Measurements from ENCODE around the gene TRUB1. TPM values are rescaled to one million over a fixed set of nuclear protein-coding genes. Genes with fewer than 3 reads are reported as not detected.

Gene TRUB1
- total RNA-seq, 4 donors from 2014 or later, result 8.6 to 11.6 (median 10.0) TPM

GRCh38 chr10:115024371-115024770 is 86.4 kb downstream of the TRUB1 start:
- Histone ChIP-seq H3K4me3 (no peak overlapping the region), H3K27me3 (no peaks in the 10 kb centered on the region), H3K9me3 (no peaks in the 10 kb centered on the region), H3K27ac (replicated peaks in 1 of 4) (no peak overlapping the region), H3K36me3 (no peaks in the 10 kb centered on the region), H3K4me1 (peaks cover 0 to 5% (median 0%) of the 10 kb centered on the region in 4 donors)
- no peak for DNase-seq (ENCODE audit: extremely low spot score)
- intact Hi-C loops (cut with DNase I), result no loop called here
- WGBS, result 85% methylated on average over 9 of the region's 9 CpGs
- TF ChIP-seq CTCF (IDR thresholded peaks at IDR 0.05) (no peak), POLR2AphosphoS5 (IDR thresholded peaks at IDR 0.05) (no peak), EP300 (IDR thresholded peaks at IDR 0.05) (no peak), POLR2A (IDR thresholded peaks at IDR 0.05; ENCODE audit: low read depth) (no peak)

- H3K27ac ChIP-seq (replicated peaks in 1 of 4), result no peak overlapping the region
- H3K36me3 ChIP-seq, result no peaks in the 10 kb centered on the region
- H3K9me3 ChIP-seq, result no peaks in the 10 kb centered on the region
- H3K4me3 ChIP-seq, result no peak overlapping the region
- TF ChIP-seq POLR2AphosphoS5 (IDR thresholded peaks at IDR 0.05) (no peak), POLR2A (IDR thresholded peaks at IDR 0.05; ENCODE audit: low read depth) (no peak), CTCF (IDR thresholded peaks at IDR 0.05) (no peak), EP300 (IDR thresholded peaks at IDR 0.05) (no peak)
- peaks cover 0 to 5% (median 0%) of the 10 kb centered on the region in 4 donors for H3K4me1 ChIP-seq
- 34% methylated on average over 13 of the region's 13 CpGs for WGBS
- intact Hi-C loops (cut with DNase I), result no loop called here
- no peaks in the 10 kb centered on the region for H3K27me3 ChIP-seq
- DNase-seq (ENCODE audit: extremely low spot score), result peak; percentile 82
Observed at GRCh38 chr10:115026056-115026745, 88.2 kb downstream of the TRUB1 start.

GRCh38 chr10:115026746-115027140 is 88.7 kb downstream of the TRUB1 start:
- TF ChIP-seq POLR2A (IDR thresholded peaks at IDR 0.05; ENCODE audit: low read depth) (no peak), POLR2AphosphoS5 (IDR thresholded peaks at IDR 0.05) (no peak), EP300 (IDR thresholded peaks at IDR 0.05) (no peak), CTCF (IDR thresholded peaks at IDR 0.05) (no peak)
- Histone ChIP-seq H3K36me3 (no peaks in the 10 kb centered on the region), H3K27me3 (no peaks in the 10 kb centered on the region), H3K4me1 (peaks cover 0 to 5% (median 0%) of the 10 kb centered on the region in 4 donors), H3K4me3 (no peak overlapping the region), H3K27ac (replicated peaks in 1 of 4) (no peak overlapping the region), H3K9me3 (no peaks in the 10 kb centered on the region)
- DNase-seq (ENCODE audit: extremely low spot score), result no peak
- intact Hi-C loops (cut with DNase I), result no loop called here
- 89% methylated on average over 7 of the region's 7 CpGs for WGBS

Small RNA genes within 50 kb of the gene (small RNA-seq; reads per million reads assigned to genes)
- 0 reads per million in 3 donors for gene RNU6-1121P

Other genes with a start within 250 kb of the TRUB1 start
- gene FHIP2A, start 116.4 kb upstream of the TRUB1 start, total RNA-seq, result 10 to 100 TPM; 24.7 to 42.8 (median 39.0) TPM
- gene ATRNL1, start 155.2 kb downstream of the TRUB1 start, total RNA-seq, result 10 to 100 TPM in 2 of 4 donors, 1 to 10 TPM in 2; 5.0 to 18.0 (median 11.3) TPM

Measured in esophagus muscularis mucosa (tissue), 4 donors.